Activated CD4-positive, alpha-beta T cell treated with anti-CD3 and anti-CD28 coated beads, Interleukin-2, amount 10 ng/mL, durations not matched to agents 7 days and 5 days (primary cell): Measurements from ENCODE around the gene MS4A15. TPM values are rescaled to one million over a fixed set of nuclear protein-coding genes. Genes with fewer than 3 reads are reported as not detected.

Source experiments
- CTCF ChIA-PET: fragments of 350-600 bp; sonication (Branson Sonifier 250); formaldehyde crosslinking; loops from one replicate; lab custom pipeline; 2021; ENCODE audit warnings: antibody characterized with exemption; lab: Charles Lee
- POLR2A ChIA-PET: fragments of 350-600 bp; sonication (Branson Sonifier 250); formaldehyde crosslinking; loops from one replicate; lab custom pipeline; 2021; ENCODE audit warnings: antibody characterized with exemption; lab: Charles Lee
- DNase-seq: peaks from one replicate; pipeline ENCODE4 v3.0.0-alpha.2; 2020
- H3K27ac Mint-ChIP-seq: one replicate; pipeline ENCODE4 v1.8.0; 2021; ENCODE audit warnings: mild to moderate bottlenecking, moderate library complexity, mixed read lengths
- H3K27me3 Mint-ChIP-seq: one replicate; pipeline ENCODE4 v1.8.0; 2021; ENCODE audit warnings: mixed read lengths
- H3K36me3 Mint-ChIP-seq: one replicate; pipeline ENCODE4 v1.8.0; 2021; ENCODE audit warnings: low read depth, mixed read lengths
- H3K4me1 Mint-ChIP-seq: one replicate; pipeline ENCODE4 v1.8.0; 2021; ENCODE audit warnings: mixed read lengths
- H3K4me3 Mint-ChIP-seq: one replicate; pipeline ENCODE4 v1.8.0; 2021; ENCODE audit warnings: mild to moderate bottlenecking, moderate library complexity, mixed read lengths
- H3K9me3 Mint-ChIP-seq: one replicate; pipeline ENCODE4 v1.8.0; 2021; ENCODE audit warnings: mixed read lengths
- total RNA-seq, 2 experiments: library from RNA; stranded (reverse); gene quantifications; one replicate each; pipeline ENCODE4 v1.2.3, GENCODE V29; 2021

The MS4A15 gene
- total RNA-seq, 2 experiments from 2014 or later: not detected

GRCh38 chr11:60797846-60798630 lies 41.4 kb downstream of the MS4A15 start:
- DNase-seq: no peak
- H3K4me3 Mint-ChIP-seq: no peak overlapping the region
- ChIA-PET POLR2A (no interaction called here), CTCF (no interaction called here)
- H3K9me3 Mint-ChIP-seq: no peaks in the 10 kb centered on the region
- H3K36me3 Mint-ChIP-seq: no peaks in the 10 kb centered on the region
- H3K27me3 Mint-ChIP-seq: peaks cover 5% of the 10 kb centered on the region
- no peaks in the 10 kb centered on the region for H3K4me1 Mint-ChIP-seq
- no peak overlapping the region for H3K27ac Mint-ChIP-seq

- peaks cover 5% of the 10 kb centered on the region for H3K27me3 Mint-ChIP-seq
- H3K4me1 Mint-ChIP-seq: no peaks in the 10 kb centered on the region
- H3K9me3 Mint-ChIP-seq: no peaks in the 10 kb centered on the region
- no peak for DNase-seq
- H3K4me3 Mint-ChIP-seq: no peak overlapping the region
- ChIA-PET CTCF (no interaction called here), POLR2A (no interaction called here)
- no peaks in the 10 kb centered on the region for H3K36me3 Mint-ChIP-seq
- H3K27ac Mint-ChIP-seq: no peak overlapping the region
Observed at GRCh38 chr11:60798631-60799030, 42.0 kb downstream of the MS4A15 start.

GRCh38 chr11:60801194-60801593 lies 44.5 kb downstream of the MS4A15 start:
- H3K27me3 Mint-ChIP-seq: peaks cover 5% of the 10 kb centered on the region
- CTCF ChIA-PET: no interaction called here
- POLR2A ChIA-PET: no interaction called here
- no peak overlapping the region for H3K27ac Mint-ChIP-seq
- no peaks in the 10 kb centered on the region for H3K9me3 Mint-ChIP-seq
- H3K36me3 Mint-ChIP-seq: no peaks in the 10 kb centered on the region
- H3K4me3 Mint-ChIP-seq: no peak overlapping the region
- H3K4me1 Mint-ChIP-seq: no peaks in the 10 kb centered on the region
- DNase-seq: no peak

- DNase-seq: no peak
- no peaks in the 10 kb centered on the region for H3K9me3 Mint-ChIP-seq
- H3K27me3 Mint-ChIP-seq: peaks cover 5% of the 10 kb centered on the region
- ChIA-PET POLR2A (no interaction called here), CTCF (interaction anchor here (0.7 kb wide), 1 partner anchor 301 kb away, joined by 5 read pairs; no protein-coding TSS in a partner anchor)
- H3K27ac Mint-ChIP-seq: no peak overlapping the region
- no peak overlapping the region for H3K4me3 Mint-ChIP-seq
- no peaks in the 10 kb centered on the region for H3K36me3 Mint-ChIP-seq
- H3K4me1 Mint-ChIP-seq: no peaks in the 10 kb centered on the region
Observed at GRCh38 chr11:60803273-60803936, 46.7 kb downstream of the MS4A15 start.

GRCh38 chr11:60809249-60809648 lies 52.6 kb downstream of the MS4A15 start:
- H3K4me1 Mint-ChIP-seq: peaks cover 2% of the 10 kb centered on the region
- H3K36me3 Mint-ChIP-seq: no peaks in the 10 kb centered on the region
- CTCF ChIA-PET: interaction anchor here (0.7 kb wide), 1 partner anchor 12 kb away, joined by 3 read pairs; no protein-coding TSS in a partner anchor
- no peaks in the 10 kb centered on the region for H3K9me3 Mint-ChIP-seq
- no peak for DNase-seq
- peaks cover 13% of the 10 kb centered on the region for H3K27me3 Mint-ChIP-seq
- H3K4me3 Mint-ChIP-seq: no peak overlapping the region
- POLR2A ChIA-PET: no interaction called here
- H3K27ac Mint-ChIP-seq: no peak overlapping the region

GRCh38 chr11:60809691-60810090 lies 53.0 kb downstream of the MS4A15 start:
- Mint-ChIP-seq H3K36me3 (no peaks in the 10 kb centered on the region), H3K27me3 (peaks cover 13% of the 10 kb centered on the region), H3K4me1 (peaks cover 2% of the 10 kb centered on the region), H3K9me3 (no peaks in the 10 kb centered on the region), H3K27ac (no peak overlapping the region), H3K4me3 (no peak overlapping the region)
- DNase-seq: no peak
- CTCF ChIA-PET: no interaction called here
- POLR2A ChIA-PET: no interaction called here

GRCh38 chr11:60810151-60810550 lies 53.5 kb downstream of the MS4A15 start:
- Mint-ChIP-seq H3K4me1 (peaks cover 2% of the 10 kb centered on the region), H3K36me3 (no peaks in the 10 kb centered on the region), H3K27ac (no peak overlapping the region), H3K27me3 (peaks cover 13% of the 10 kb centered on the region), H3K4me3 (no peak overlapping the region), H3K9me3 (no peaks in the 10 kb centered on the region)
- CTCF ChIA-PET: interaction anchor here (1.0 kb wide), 1 partner anchor 12 kb away, joined by 3 read pairs; no protein-coding TSS in a partner anchor
- no peak for DNase-seq
- POLR2A ChIA-PET: no interaction called here

- Mint-ChIP-seq H3K36me3 (no peaks in the 10 kb centered on the region), H3K27me3 (peaks cover 13% of the 10 kb centered on the region), H3K27ac (no peak overlapping the region), H3K4me1 (peaks cover 2% of the 10 kb centered on the region), H3K9me3 (no peaks in the 10 kb centered on the region), H3K4me3 (no peak overlapping the region)
- CTCF ChIA-PET: interaction anchor here (1.0 kb wide), 1 partner anchor 12 kb away, joined by 3 read pairs; no protein-coding TSS in a partner anchor
- DNase-seq: no peak
- POLR2A ChIA-PET: no interaction called here
Observed at GRCh38 chr11:60810569-60810968, 53.9 kb downstream of the MS4A15 start.

GRCh38 chr11:60813324-60813723 lies 56.7 kb downstream of the MS4A15 start:
- no peak for DNase-seq
- peaks cover 2% of the 10 kb centered on the region for H3K36me3 Mint-ChIP-seq
- ChIA-PET POLR2A (no interaction called here), CTCF (interaction anchor here (0.8 to 1.2 kb wide), 2 partner anchors 14 to 49 kb away, joined by 3 to 4 read pairs; no protein-coding TSS in a partner anchor)
- H3K27ac Mint-ChIP-seq: no peak overlapping the region
- peaks cover 10% of the 10 kb centered on the region for H3K9me3 Mint-ChIP-seq
- peaks cover 2% of the 10 kb centered on the region for H3K4me1 Mint-ChIP-seq
- H3K4me3 Mint-ChIP-seq: no peak overlapping the region
- H3K27me3 Mint-ChIP-seq: peaks cover 13% of the 10 kb centered on the region

GRCh38 chr11:60814112-60814511 lies 57.4 kb downstream of the MS4A15 start:
- Mint-ChIP-seq H3K27me3 (peaks cover 13% of the 10 kb centered on the region), H3K4me1 (peaks cover 2% of the 10 kb centered on the region), H3K9me3 (peaks cover 10% of the 10 kb centered on the region), H3K36me3 (peaks cover 2% of the 10 kb centered on the region), H3K4me3 (no peak overlapping the region), H3K27ac (no peak overlapping the region)
- CTCF ChIA-PET: no interaction called here
- POLR2A ChIA-PET: no interaction called here
- DNase-seq: no peak

GRCh38 chr11:60816590-60817157 lies 60.0 kb downstream of the MS4A15 start:
- ChIA-PET POLR2A (no interaction called here), CTCF (no interaction called here)
- peaks cover 8% of the 10 kb centered on the region for H3K27me3 Mint-ChIP-seq
- H3K27ac Mint-ChIP-seq: no peak overlapping the region
- no peaks in the 10 kb centered on the region for H3K4me1 Mint-ChIP-seq
- no peak overlapping the region for H3K4me3 Mint-ChIP-seq
- H3K9me3 Mint-ChIP-seq: peaks cover 10% of the 10 kb centered on the region
- no peak for DNase-seq
- peaks cover 2% of the 10 kb centered on the region for H3K36me3 Mint-ChIP-seq

- H3K4me1 Mint-ChIP-seq: no peaks in the 10 kb centered on the region
- H3K27ac Mint-ChIP-seq: no peak overlapping the region
- no peak overlapping the region for H3K4me3 Mint-ChIP-seq
- H3K9me3 Mint-ChIP-seq: peaks cover 10% of the 10 kb centered on the region
- CTCF ChIA-PET: no interaction called here
- H3K27me3 Mint-ChIP-seq: peaks cover 4% of the 10 kb centered on the region
- no peak for DNase-seq
- POLR2A ChIA-PET: interaction anchor here (0.7 kb wide), 1 partner anchor 70 kb away, joined by 3 read pairs; no protein-coding TSS in a partner anchor
- peaks cover 2% of the 10 kb centered on the region for H3K36me3 Mint-ChIP-seq
Observed at GRCh38 chr11:60818057-60818456, 61.4 kb downstream of the MS4A15 start.
